Activated naive CD4-positive, alpha-beta T cell treated with anti-CD3 and anti-CD28 coated beads, Interleukin-2, amount 10 ng/mL, durations not matched to agents 7 days and 5 days (primary cell): ENCODE data around the gene CDIP1.
A peak's percentile ranks its signal among the peaks of the same experiment; 100 is the strongest.

Experiments used
- CTCF ChIA-PET: fragments of 350-600 bp; sonication (Branson Sonifier 250); formaldehyde crosslinking; loops from one replicate; lab custom pipeline; 2021; ENCODE audit warnings: antibody characterized with exemption; lab: Charles Lee
- DNase-seq: peaks from one replicate; pipeline ENCODE4 v3.0.0-alpha.2; 2020
- H3K27ac Mint-ChIP-seq: one replicate; pipeline ENCODE4 v1.8.0; 2021; ENCODE audit warnings: mild to moderate bottlenecking, moderate library complexity, mixed read lengths
- H3K27me3 Mint-ChIP-seq: one replicate; pipeline ENCODE4 v1.8.0; 2021; ENCODE audit warnings: mild to moderate bottlenecking, mixed read lengths
- H3K36me3 Mint-ChIP-seq: one replicate; pipeline ENCODE4 v1.8.0; 2021; ENCODE audit warnings: mixed read lengths
- H3K4me1 Mint-ChIP-seq: one replicate; pipeline ENCODE4 v1.8.0; 2021; ENCODE audit warnings: mixed read lengths
- H3K4me3 Mint-ChIP-seq: one replicate; pipeline ENCODE4 v1.8.0; 2021; ENCODE audit warnings: mild to moderate bottlenecking, moderate library complexity, mixed read lengths
- H3K9me3 Mint-ChIP-seq: one replicate; pipeline ENCODE4 v1.8.0; 2021; ENCODE audit warnings: mixed read lengths

CDIP1 gene

DNA sequence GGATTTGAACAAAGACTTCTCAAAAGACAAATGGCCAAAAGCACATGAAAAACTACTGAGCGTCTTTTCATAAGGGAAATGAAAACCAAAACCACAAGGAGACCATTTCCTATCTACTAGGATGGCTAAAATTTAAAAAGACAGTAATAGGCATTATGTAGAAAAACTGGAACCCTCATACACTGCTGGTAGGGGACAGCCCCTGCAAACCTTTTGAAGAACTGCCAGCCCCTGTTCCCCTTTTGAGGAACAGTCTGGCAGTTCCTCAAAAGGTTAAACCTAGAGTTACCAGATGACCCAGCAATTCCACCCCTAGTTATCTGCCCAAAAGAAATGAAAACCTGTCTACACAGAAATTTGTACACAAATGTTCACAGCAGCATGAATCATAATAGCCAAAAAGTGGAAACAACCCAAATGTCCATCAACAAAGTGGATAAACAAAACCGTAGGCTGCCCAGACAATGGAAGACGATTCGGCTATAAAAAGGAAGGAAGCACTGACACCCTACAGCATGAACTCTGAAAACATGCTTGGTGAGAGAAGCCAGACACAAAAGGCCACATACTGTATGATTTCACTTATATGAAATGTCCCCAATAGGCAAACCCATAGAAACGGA, 22.9 kb downstream of the CDIP1 start:
- CTCF ChIA-PET, result interaction anchor here (1.0 to 2.2 kb wide), 4 partner anchors 9 to 103 kb away, joined by 3 to 16 read pairs (median 8); no protein-coding TSS in a partner anchor
- Mint-ChIP-seq H3K4me3 (peak overlapping the region; percentile 35), H3K36me3 (peaks cover 34% of the 10 kb centered on the region), H3K4me1 (peaks cover 59% of the 10 kb centered on the region), H3K27ac (peak overlapping the region; percentile 89), H3K9me3 (no peaks in the 10 kb centered on the region), H3K27me3 (no peaks in the 10 kb centered on the region)
- DNase-seq, result no peak

- DNase-seq, result no peak
- Mint-ChIP-seq H3K4me1 (peaks cover 60% of the 10 kb centered on the region), H3K27me3 (no peaks in the 10 kb centered on the region), H3K4me3 (peak overlapping the region; percentile 35), H3K36me3 (peaks cover 41% of the 10 kb centered on the region), H3K9me3 (no peaks in the 10 kb centered on the region), H3K27ac (peak overlapping the region; percentile 89)
- CTCF ChIA-PET, result interaction anchor here (0.5 to 2.2 kb wide), 7 partner anchors 8 to 104 kb away, joined by 3 to 16 read pairs (median 6); partner anchors contain the start of gene HMOX2
Observed at GRCh38 chr16:4514606-4515005, 24.0 kb downstream of the CDIP1 start.

DNA sequence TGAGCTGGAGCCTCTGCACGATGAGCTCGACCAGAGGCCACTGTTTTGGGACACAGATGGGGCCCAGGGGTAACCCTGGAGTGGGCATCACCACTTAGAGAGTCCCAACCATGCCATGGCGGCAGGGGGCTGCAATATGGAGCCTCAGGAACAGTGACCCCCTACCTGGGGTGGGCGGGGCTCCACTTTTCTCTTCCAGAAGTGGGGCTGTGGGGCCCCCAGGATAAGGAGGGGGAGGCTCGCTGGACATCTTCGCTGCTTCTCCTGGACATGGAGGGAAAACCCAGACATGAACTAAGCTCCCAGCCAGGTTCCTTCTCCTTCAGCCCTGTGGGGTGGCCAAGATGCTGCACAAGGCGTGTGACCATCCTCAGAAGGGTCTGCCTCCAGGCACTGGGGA, 24.7 kb downstream of the CDIP1 start:
- no peak for DNase-seq
- Mint-ChIP-seq H3K4me1 (peaks cover 60% of the 10 kb centered on the region), H3K9me3 (no peaks in the 10 kb centered on the region), H3K27me3 (no peaks in the 10 kb centered on the region), H3K36me3 (peaks cover 45% of the 10 kb centered on the region), H3K27ac (peak overlapping the region; percentile 89), H3K4me3 (no peak overlapping the region)
- CTCF ChIA-PET, result interaction anchor here (1.3 to 2.2 kb wide), 2 partner anchors 8 to 38 kb away, joined by 3 to 16 read pairs; partner anchors contain the start of gene HMOX2

- H3K27ac Mint-ChIP-seq, result peak overlapping the region; percentile 67
- DNase-seq, result no peak
- H3K27me3 Mint-ChIP-seq, result no peaks in the 10 kb centered on the region
- no peak overlapping the region for H3K4me3 Mint-ChIP-seq
- H3K36me3 Mint-ChIP-seq, result peaks cover 49% of the 10 kb centered on the region
- CTCF ChIA-PET, result interaction anchor here (2.2 kb wide), 1 partner anchor 8 kb away, joined by 16 read pairs; no protein-coding TSS in a partner anchor
- no peaks in the 10 kb centered on the region for H3K9me3 Mint-ChIP-seq
- peaks cover 57% of the 10 kb centered on the region for H3K4me1 Mint-ChIP-seq
Observed at GRCh38 chr16:4513086-4513860, 25.3 kb downstream of the CDIP1 start.

GRCh38 chr16:4512473-4512872, 26.1 kb downstream of the CDIP1 start:
- peaks cover 57% of the 10 kb centered on the region for H3K36me3 Mint-ChIP-seq
- no peak overlapping the region for H3K4me3 Mint-ChIP-seq
- no peaks in the 10 kb centered on the region for H3K9me3 Mint-ChIP-seq
- H3K27ac Mint-ChIP-seq, result peak overlapping the region; percentile 76
- H3K4me1 Mint-ChIP-seq, result peaks cover 58% of the 10 kb centered on the region
- no peak for DNase-seq
- no peaks in the 10 kb centered on the region for H3K27me3 Mint-ChIP-seq
- CTCF ChIA-PET, result no interaction called here

DNA sequence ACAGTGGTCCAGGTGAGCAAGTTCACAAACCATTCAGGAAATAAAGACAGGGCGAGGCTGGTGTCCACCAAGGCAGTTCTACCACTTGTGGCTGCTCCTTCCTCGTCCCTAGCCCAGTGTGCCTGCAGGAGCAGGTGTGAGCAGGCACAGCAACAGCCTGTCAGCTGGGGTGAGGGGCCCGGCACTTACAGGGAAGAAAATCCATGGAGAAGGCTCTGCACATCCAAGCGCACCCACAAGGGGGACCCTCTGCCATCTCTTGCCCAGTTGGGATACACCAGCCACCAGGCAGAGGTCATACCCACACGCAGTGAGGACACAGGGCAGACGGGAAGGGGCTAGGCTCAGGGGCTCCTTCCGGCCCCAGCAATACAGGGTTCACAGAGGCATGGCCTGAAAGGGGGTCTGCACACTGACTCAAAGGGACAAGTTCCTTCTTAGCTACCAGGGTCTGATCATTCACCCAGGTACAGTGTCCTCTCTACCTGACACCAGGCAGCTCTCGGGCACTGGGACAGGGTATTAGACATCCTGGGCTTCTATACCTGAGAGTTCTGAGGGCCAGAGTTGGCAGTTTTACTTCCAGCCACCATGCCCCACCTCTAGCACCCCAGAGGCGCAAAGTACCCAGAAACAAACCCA, 27.0 kb downstream of the CDIP1 start:
- H3K4me3 Mint-ChIP-seq, result no peak overlapping the region

DNA sequence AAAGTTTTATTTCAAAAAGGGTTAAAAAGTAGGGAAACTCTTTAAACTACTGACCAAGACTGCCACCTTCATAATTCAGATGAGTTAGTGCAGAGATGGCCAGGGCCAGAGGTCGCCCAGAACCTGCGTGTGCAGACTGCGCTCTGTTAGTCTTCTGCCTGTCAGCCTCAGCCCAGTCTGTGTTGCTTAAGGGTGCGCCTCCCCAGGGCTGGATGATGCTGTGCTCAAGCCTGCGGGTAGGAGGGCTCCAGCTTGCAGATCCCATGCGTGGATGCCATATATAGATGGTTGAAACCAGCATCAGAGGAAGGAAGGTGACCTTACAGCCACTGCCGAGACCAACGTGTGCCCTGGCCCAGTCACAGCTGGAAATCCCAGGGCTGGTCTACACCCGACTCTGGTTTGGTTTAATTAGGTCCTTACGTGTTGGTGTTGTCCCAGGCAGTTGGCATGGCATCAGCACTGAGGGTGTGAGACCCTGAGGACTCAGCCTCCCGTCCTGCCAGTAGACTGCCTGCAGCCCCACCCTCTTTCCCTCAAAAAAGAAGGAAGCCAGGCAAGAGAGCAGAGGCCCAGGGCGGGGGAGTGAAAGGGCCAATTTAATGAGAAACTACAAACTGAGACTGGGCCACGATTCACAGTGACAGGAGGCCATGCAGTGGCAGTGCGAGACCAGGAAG, 27.7 kb downstream of the CDIP1 start:
- Mint-ChIP-seq H3K36me3 (peaks cover 69% of the 10 kb centered on the region), H3K27ac (peak overlapping the region; percentile 80), H3K4me1 (peaks cover 64% of the 10 kb centered on the region), H3K27me3 (no peaks in the 10 kb centered on the region), H3K4me3 (no peak overlapping the region), H3K9me3 (no peaks in the 10 kb centered on the region)
- DNase-seq, result no peak
- CTCF ChIA-PET, result interaction anchor here (1.4 to 6.4 kb wide), 3 partner anchors 33 to 76 kb away, joined by 5 to 83 read pairs (median 80); no protein-coding TSS in a partner anchor

More for the DNA sequence above, 27.0 kb downstream of the CDIP1 start:
- DNase-seq, result peak; percentile 35
- peak overlapping the region; percentile 80 for H3K27ac Mint-ChIP-seq
- H3K4me1 Mint-ChIP-seq, result peaks cover 63% of the 10 kb centered on the region
- H3K36me3 Mint-ChIP-seq, result peaks cover 65% of the 10 kb centered on the region
- no peaks in the 10 kb centered on the region for H3K27me3 Mint-ChIP-seq
- H3K9me3 Mint-ChIP-seq, result no peaks in the 10 kb centered on the region
- CTCF ChIA-PET, result no interaction called here

DNA sequence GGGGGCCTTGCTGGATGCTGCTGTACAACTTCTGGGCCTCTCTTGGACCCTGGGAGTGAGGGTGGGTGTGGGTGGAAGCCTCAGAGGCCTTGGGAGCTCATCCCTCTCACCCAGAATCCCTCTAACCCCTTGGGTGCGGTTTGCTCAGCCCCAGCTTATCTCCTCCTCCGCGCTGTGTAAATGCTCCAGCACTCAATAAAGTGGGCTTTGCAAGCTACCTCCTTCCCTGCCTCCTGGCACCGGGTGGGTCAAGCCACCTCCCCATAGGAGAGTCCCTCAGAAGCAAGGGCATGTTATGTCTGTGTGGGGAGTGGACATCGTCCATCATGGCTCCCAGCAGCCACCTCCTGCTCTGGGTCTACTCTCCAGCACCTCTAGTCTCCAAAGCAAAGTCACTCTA, 28.4 kb downstream of the CDIP1 start:
- Mint-ChIP-seq H3K9me3 (no peaks in the 10 kb centered on the region), H3K27me3 (no peaks in the 10 kb centered on the region), H3K4me1 (peaks cover 64% of the 10 kb centered on the region), H3K4me3 (no peak overlapping the region), H3K36me3 (peaks cover 64% of the 10 kb centered on the region), H3K27ac (peak overlapping the region; percentile 67)
- CTCF ChIA-PET, result interaction anchor here (1.1 to 6.4 kb wide), 5 partner anchors 11 to 76 kb away, joined by 3 to 83 read pairs (median 5); no protein-coding TSS in a partner anchor
- no peak for DNase-seq

DNA sequence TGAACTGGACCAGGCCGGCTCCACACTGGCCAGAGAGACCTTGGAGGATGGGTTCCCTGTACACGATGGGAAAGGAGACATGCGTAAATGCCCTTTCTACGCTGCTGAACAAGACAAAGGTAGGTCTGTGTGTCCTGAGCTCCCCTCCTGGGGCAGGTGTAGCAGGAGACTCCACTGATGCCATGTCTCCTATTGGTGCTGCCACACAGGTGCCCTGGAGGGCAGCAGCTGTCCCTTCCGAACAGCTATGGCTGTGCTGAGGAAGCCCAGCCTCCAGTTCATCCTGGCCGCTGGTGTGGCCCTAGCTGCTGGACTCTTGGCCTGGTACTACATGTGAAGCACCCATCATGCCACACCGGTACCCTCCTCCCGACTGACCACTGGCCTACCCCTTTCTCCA, 29.2 kb downstream of the CDIP1 start:
- Mint-ChIP-seq H3K4me3 (no peak overlapping the region), H3K4me1 (peaks cover 64% of the 10 kb centered on the region)
- DNase-seq, result no peak

GRCh38 chr16:4508806-4509205, 29.8 kb downstream of the CDIP1 start:
- Mint-ChIP-seq H3K27me3 (no peaks in the 10 kb centered on the region), H3K4me3 (no peak overlapping the region), H3K4me1 (peaks cover 63% of the 10 kb centered on the region), H3K36me3 (peaks cover 62% of the 10 kb centered on the region), H3K27ac (no peak overlapping the region), H3K9me3 (no peaks in the 10 kb centered on the region)
- CTCF ChIA-PET, result interaction anchor here (0.7 to 6.4 kb wide), 6 partner anchors 10 to 115 kb away, joined by 3 to 83 read pairs (median 38); partner anchors contain the start of genes HMOX2 and MGRN1
- DNase-seq, result no peak

More for the DNA sequence above, 29.2 kb downstream of the CDIP1 start:
- Mint-ChIP-seq H3K27ac (no peak overlapping the region), H3K36me3 (peaks cover 60% of the 10 kb centered on the region), H3K9me3 (no peaks in the 10 kb centered on the region), H3K27me3 (no peaks in the 10 kb centered on the region)
- CTCF ChIA-PET, result interaction anchor here (1.1 to 6.4 kb wide), 6 partner anchors 11 to 114 kb away, joined by 3 to 83 read pairs (median 6); partner anchors contain the start of gene MGRN1

DNA sequence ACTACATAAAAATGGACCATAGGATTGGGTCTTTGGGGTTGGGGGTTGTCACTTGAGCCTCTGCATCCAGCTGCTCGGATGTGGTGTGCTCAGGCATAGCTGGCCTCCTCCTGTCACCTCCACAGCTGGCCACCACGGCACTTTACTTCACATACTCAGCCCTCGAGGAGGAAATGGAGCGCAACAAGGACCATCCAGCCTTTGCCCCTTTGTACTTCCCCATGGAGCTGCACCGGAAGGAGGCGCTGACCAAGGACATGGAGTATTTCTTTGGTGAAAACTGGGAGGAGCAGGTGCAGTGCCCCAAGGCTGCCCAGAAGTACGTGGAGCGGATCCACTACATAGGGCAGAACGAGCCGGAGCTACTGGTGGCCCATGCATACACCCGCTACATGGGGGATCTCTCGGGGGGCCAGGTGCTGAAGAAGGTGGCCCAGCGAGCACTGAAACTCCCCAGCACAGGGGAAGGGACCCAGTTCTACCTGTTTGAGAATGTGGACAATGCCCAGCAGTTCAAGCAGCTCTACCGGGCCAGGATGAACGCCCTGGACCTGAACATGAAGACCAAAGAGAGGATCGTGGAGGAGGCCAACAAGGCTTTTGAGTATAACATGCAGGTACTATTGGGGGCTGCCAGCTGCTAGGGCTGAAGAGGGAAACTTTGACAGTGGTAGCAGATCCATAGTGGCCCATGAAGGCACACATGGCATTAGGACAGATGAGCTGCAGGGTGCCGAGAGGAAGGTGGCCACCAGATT, 30.8 kb downstream of the CDIP1 start:
- Mint-ChIP-seq H3K36me3 (peaks cover 63% of the 10 kb centered on the region), H3K4me3 (no peak overlapping the region)
- DNase-seq, result no peak

DNA sequence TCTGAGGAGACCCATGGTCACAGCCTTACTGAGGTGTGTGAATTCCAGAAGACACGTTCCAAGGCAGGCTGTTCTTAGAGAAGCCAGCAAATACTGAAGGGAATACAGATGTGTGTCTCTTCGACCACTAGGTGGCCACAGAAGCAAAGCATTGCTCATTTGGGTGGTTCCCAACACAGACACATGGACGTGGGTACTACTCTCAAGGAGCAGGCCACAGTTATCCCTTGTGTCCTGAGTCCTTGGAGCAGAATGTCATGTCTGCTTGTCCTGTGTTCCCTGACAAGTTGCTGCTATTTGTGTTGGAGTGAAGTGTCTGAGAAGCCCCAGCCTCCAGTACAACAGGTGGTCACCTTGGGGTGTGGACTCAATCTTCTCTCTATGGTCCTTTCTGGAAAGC, 32.1 kb downstream of the CDIP1 start:
- peak; percentile 76 for DNase-seq
- CTCF ChIA-PET, result interaction anchor here (0.8 to 6.4 kb wide), 21 partner anchors 8 to 229 kb away, joined by 3 to 83 read pairs (median 6); partner anchors contain the start of genes HMOX2 and MGRN1
- Mint-ChIP-seq H3K27me3 (no peaks in the 10 kb centered on the region), H3K4me1 (peaks cover 63% of the 10 kb centered on the region), H3K36me3 (peaks cover 53% of the 10 kb centered on the region), H3K27ac (peak overlapping the region; percentile 95), H3K4me3 (peak overlapping the region; percentile 61), H3K9me3 (no peaks in the 10 kb centered on the region)

More for the DNA sequence above, 30.8 kb downstream of the CDIP1 start:
- H3K9me3 Mint-ChIP-seq, result no peaks in the 10 kb centered on the region
- CTCF ChIA-PET, result interaction anchor here (0.5 to 6.4 kb wide), 21 partner anchors 7 to 577 kb away, joined by 3 to 83 read pairs (median 5); partner anchors contain the start of genes CDIP1, HMOX2 and MGRN1
- peaks cover 65% of the 10 kb centered on the region for H3K4me1 Mint-ChIP-seq
- H3K27me3 Mint-ChIP-seq, result no peaks in the 10 kb centered on the region
- H3K27ac Mint-ChIP-seq, result peak overlapping the region; percentile 45
